Testis (tissue), 2 donors: ENCODE measurements around the gene PTEN.

ENCODE experiments used
- POLR2A ChIP-seq: fragments of 450-650 bp; IDR thresholded peaks from one replicate; pipeline ENCODE4 v1.6.1; 2017; ENCODE audit warnings: antibody characterized with exemption, mild to moderate bottlenecking, moderate library complexity
- TF ChIP-seq, protein P1 (sequence below), 3 experiments: fragments of 450-650 bp in 2 of 3; fragments of 200-600 bp in 1 of 3; sonication (generic) in 1 of 3; IDR thresholded peaks; one replicate each; pipeline ENCODE4 v1.5.1; 2016 to 2019; ENCODE audit warnings: antibody characterized with exemption in 3 of 3, mild to moderate bottlenecking in 2 of 3, moderate library complexity in 1 of 3

DNA sequence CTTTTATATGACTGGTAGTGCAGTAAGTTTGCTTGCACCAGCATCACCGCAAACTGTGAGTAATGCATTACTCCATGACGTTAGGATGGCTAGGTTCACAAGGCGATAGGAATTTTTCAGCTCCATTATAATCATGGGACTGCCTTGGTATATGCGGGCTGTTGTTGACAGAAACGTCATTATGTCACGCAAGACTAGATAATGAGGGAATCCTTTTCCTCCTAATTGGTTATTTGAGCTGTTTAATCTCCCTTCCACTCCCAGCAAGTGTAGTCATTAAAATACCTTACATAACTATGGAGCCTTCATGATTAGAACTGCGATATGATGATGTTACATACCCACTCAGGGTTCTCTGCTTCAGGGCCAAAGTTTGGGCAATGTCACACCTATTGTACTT, 17.4 kb upstream of the PTEN start:
- TF ChIP-seq, protein P1, sequence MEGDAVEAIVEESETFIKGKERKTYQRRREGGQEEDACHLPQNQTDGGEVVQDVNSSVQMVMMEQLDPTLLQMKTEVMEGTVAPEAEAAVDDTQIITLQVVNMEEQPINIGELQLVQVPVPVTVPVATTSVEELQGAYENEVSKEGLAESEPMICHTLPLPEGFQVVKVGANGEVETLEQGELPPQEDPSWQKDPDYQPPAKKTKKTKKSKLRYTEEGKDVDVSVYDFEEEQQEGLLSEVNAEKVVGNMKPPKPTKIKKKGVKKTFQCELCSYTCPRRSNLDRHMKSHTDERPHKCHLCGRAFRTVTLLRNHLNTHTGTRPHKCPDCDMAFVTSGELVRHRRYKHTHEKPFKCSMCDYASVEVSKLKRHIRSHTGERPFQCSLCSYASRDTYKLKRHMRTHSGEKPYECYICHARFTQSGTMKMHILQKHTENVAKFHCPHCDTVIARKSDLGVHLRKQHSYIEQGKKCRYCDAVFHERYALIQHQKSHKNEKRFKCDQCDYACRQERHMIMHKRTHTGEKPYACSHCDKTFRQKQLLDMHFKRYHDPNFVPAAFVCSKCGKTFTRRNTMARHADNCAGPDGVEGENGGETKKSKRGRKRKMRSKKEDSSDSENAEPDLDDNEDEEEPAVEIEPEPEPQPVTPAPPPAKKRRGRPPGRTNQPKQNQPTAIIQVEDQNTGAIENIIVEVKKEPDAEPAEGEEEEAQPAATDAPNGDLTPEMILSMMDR (IDR thresholded peaks at IDR 0.05), result no peak
- TF ChIP-seq POLR2A, result no peak
